MM.1S (cell line): Measurements from ENCODE around the gene MTFMT.

Experiments used
- EZH2 ChIP-seq: fragments of 300-600 bp; sonication (generic); optimal IDR thresholded peaks from 2 replicates; pipeline ENCODE3; 2017; ENCODE audit warnings: low read depth, mild to moderate bottlenecking, antibody characterized with exemption, low read length, mixed read lengths
- EZH2phosphoT487 ChIP-seq: fragments of 300-600 bp; sonication (generic); IDR thresholded peaks from 2 replicates; pipeline ENCODE4 v1.6.1; 2018; ENCODE audit warnings: antibody characterized with exemption, low read length
- TF ChIP-seq, protein P1 (sequence below): fragments of 300-600 bp; sonication (generic); IDR thresholded peaks from 2 replicates; pipeline ENCODE4 v1.5.1; 2016; ENCODE audit warnings: antibody characterized with exemption, low read length, mixed read lengths

DNA sequence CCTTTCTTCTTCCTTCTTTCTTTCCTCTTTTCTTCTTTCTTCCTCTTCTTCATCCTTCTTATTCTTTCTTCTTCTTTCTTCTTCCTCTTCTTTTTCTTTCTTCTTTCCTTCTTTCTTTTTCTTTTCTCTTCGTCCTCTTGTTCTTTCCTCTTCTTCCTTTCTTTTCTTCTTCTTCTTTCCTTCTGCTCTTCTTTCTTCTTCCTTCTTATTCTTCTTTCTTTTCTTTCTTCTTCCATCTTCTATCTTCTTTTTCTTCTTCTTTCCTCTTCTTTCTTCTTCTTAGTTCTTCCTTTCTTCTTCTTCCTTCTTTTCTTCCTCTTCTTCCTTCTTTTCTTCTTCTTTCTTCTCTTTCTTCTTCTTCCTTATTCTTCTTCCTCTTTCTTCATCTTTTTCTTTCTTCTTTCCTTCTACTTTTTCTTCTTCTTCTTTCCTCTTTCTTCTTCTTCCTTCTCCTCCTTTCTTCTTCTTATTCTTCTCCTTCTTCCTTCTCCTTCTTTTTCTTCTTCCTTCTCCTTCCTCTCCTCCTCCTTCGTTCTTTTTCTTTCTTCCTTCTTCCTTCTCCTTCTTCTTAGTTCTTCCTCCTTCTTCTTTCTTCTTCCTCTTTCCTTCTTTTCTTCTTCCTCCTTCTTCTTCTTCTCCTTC lies 77.5 kb downstream of the MTFMT start:
- TF ChIP-seq, protein P1, sequence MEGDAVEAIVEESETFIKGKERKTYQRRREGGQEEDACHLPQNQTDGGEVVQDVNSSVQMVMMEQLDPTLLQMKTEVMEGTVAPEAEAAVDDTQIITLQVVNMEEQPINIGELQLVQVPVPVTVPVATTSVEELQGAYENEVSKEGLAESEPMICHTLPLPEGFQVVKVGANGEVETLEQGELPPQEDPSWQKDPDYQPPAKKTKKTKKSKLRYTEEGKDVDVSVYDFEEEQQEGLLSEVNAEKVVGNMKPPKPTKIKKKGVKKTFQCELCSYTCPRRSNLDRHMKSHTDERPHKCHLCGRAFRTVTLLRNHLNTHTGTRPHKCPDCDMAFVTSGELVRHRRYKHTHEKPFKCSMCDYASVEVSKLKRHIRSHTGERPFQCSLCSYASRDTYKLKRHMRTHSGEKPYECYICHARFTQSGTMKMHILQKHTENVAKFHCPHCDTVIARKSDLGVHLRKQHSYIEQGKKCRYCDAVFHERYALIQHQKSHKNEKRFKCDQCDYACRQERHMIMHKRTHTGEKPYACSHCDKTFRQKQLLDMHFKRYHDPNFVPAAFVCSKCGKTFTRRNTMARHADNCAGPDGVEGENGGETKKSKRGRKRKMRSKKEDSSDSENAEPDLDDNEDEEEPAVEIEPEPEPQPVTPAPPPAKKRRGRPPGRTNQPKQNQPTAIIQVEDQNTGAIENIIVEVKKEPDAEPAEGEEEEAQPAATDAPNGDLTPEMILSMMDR, result no peak
- TF ChIP-seq EZH2phosphoT487, result no peak
- no peak for TF ChIP-seq EZH2
